HG02798 (cell line): ENCODE measurements around the gene PAX5.

Experiments
- ATAC-seq: cut with Tn5 transposase; IDR thresholded peaks from one replicate; pipeline ENCODE4 v1.9.1; 2021; ENCODE audit warnings: mild to moderate bottlenecking; ENCODE audit not compliant: unreplicated experiment, poor library complexity

The PAX5 gene

GRCh38 chr9:36992501-36993316 is 41.4 kb downstream of the PAX5 start:
- ATAC-seq: no peak

- no peak for ATAC-seq
These were observed 42.4 kb downstream of the PAX5 start for GRCh38 chr9:36991516-36992134.

GRCh38 chr9:36988848-36989247 is 45.2 kb downstream of the PAX5 start:
- ATAC-seq: no peak

- ATAC-seq: peak; percentile 39
These were observed 46.2 kb downstream of the PAX5 start for GRCh38 chr9:36987891-36988290.

GRCh38 chr9:36987409-36987808 is 46.7 kb downstream of the PAX5 start:
- no peak for ATAC-seq

- ATAC-seq: no peak
These were observed 47.3 kb downstream of the PAX5 start for GRCh38 chr9:36986468-36987408.

GRCh38 chr9:36985769-36986467 is 48.1 kb downstream of the PAX5 start:
- no peak for ATAC-seq

- no peak for ATAC-seq
These were observed 48.9 kb downstream of the PAX5 start for GRCh38 chr9:36985061-36985768.

GRCh38 chr9:36980148-36980974 is 53.7 kb downstream of the PAX5 start:
- no peak for ATAC-seq

GRCh38 chr9:36976371-36977030 is 57.6 kb downstream of the PAX5 start:
- no peak for ATAC-seq

- no peak for ATAC-seq
These were observed 59.3 kb downstream of the PAX5 start for GRCh38 chr9:36974731-36975130.

- ATAC-seq: no peak
These were observed 62.1 kb downstream of the PAX5 start for GRCh38 chr9:36971935-36972488.

GRCh38 chr9:36970007-36970888 is 63.8 kb downstream of the PAX5 start:
- no peak for ATAC-seq

GRCh38 chr9:36969216-36969771 is 64.8 kb downstream of the PAX5 start:
- no peak for ATAC-seq

- ATAC-seq: no peak
These were observed 65.4 kb downstream of the PAX5 start for GRCh38 chr9:36968574-36969215.

- no peak for ATAC-seq
These were observed 66.1 kb downstream of the PAX5 start for GRCh38 chr9:36967997-36968396.
